NCI-H82 treated with DMSO at 0.1 percent for 48 hours (cell line): ENCODE measurements around the gene ME2.
"Not testable (repeated sequence)": the region's sequence is repeated elsewhere in the genome, so short reads cannot be mapped to it uniquely, and the experiment has no call there.

Experiments used
- DNase-seq: peaks from one replicate; lab custom pipeline; 2025; ENCODE audit not compliant: unreplicated experiment; lab: John Stamatoyannopoulos, UW

The ME2 gene

GRCh38 chr18:50859793-50860555 is 18.9 kb upstream of the ME2 start:
- no peak for DNase-seq

DNA sequence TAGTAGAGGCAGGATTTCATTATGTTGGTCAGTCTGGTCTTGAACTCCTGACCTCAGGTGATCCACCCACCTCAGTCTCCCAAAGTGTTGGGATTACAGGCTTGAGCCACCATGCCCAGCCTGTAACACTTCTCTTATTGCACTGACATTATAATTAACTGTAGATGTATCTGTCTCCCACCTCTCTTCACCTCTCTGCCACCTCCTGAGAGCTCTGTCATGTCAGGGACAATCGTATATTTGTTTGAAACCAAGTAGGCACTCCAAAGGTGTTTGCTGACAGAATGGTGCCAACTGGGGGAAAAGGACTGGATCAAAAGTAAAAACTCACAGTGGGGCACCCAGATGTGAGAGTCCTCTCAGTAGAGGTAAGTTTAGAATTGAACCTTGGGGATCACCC is 17.3 kb upstream of the ME2 start:
- no peak for DNase-seq

- DNase-seq, result no peak
Measured at GRCh38 chr18:50862401-50862800, 16.5 kb upstream of the ME2 start.

GRCh38 chr18:50863840-50864375 is 15.0 kb upstream of the ME2 start:
- DNase-seq, result no peak

- DNase-seq, result no peak
Measured at GRCh38 chr18:50866765-50867164, 12.2 kb upstream of the ME2 start.

DNA sequence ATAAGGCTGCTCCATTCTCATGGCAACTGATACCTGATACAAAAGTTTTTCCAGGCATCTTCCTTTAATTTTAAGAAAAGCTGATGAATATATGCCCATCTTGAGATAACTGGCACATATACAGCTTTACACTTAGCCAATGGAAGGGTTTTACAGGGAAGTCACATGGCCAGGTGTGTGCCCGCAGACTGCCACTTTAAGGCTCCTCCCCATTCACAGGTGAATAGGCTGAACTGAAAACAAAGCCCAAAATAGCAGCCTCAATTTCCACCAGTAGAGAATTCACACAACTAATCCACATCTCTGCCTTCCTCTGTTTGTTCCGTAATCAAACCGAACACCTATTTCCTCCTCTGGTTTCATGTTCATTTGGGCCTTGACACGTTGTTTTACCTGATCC is 9.8 kb upstream of the ME2 start:
- DNase-seq, result no peak

GRCh38 chr18:50870138-50870845 is 8.6 kb upstream of the ME2 start:
- no peak for DNase-seq

DNA sequence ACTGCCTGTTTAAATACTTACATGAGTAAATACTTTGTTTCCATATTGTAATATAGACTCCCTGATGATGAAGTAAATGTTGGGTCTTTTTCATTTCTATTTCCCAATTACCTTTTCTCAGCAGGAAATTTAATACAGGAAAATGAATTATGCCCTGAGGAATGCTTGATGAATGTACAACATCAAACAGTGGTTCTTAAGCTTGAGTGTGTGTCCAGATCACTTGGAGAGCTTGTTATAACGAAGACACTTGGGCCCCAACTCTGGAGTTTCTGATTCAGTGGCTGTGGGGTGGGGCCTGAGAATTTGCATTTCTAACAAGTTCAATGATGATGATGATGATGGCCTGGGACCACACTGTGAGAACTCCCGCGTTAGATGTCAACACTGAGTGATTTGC is 7.1 kb upstream of the ME2 start:
- DNase-seq, result no peak

DNA sequence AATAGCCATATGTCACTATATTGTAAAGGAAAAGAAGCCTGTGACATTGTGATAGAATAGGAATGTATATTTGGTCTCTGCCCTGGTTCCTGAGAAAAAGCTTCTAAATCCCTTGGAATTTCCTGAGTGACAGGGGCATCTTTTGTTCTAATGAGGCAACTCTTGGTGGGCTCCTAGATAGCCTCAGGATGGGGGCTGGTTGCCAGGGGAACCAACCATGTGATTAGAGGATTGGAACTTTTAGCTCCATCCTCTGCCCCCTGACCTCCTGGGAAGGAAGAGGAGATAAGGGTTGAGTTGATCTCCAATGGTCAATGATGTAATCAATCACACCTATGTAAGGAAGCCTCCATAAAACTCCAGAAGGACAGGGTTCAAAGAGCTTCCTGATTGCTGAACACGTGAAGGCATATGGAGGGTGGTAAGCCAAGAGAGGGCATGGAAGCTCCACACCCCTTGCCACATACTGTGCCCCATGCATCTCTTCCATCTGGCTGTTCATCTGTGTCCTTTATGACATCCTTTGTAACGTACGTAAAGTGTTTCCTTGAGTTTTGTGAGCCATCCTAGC is 2.9 kb upstream of the ME2 start:
- no peak for DNase-seq

- no peak for DNase-seq
Measured at GRCh38 chr18:50877545-50878265, 1.2 kb upstream of the ME2 start.

GRCh38 chr18:50879302-50880118 is 592 bp downstream of the ME2 start:
- DNase-seq, result peak; percentile 5

GRCh38 chr18:50880119-50880465 is 1.2 kb downstream of the ME2 start:
- no peak for DNase-seq

- not testable (repeated sequence) for DNase-seq
Measured at GRCh38 chr18:50880944-50881343, 2.0 kb downstream of the ME2 start.

DNA sequence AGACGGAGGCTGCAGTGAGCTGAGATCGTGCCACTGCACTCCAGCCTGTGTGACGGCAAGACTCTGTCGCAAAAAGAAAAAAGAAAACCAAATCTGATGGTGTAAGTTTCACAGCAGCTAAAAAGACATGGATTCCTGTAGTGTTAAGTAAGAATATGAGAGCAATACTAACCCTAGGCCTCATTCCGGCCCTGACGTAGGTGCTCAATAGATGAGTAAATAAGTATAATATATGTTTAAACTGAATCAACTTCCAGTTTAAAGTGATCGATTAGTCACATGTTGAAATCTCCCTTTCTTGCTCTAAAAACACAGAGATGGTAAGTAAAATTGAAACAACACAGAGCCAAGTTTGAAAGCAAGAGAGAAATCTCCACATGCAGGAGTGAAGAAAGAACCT is 8.0 kb downstream of the ME2 start:
- DNase-seq, result no peak

DNA sequence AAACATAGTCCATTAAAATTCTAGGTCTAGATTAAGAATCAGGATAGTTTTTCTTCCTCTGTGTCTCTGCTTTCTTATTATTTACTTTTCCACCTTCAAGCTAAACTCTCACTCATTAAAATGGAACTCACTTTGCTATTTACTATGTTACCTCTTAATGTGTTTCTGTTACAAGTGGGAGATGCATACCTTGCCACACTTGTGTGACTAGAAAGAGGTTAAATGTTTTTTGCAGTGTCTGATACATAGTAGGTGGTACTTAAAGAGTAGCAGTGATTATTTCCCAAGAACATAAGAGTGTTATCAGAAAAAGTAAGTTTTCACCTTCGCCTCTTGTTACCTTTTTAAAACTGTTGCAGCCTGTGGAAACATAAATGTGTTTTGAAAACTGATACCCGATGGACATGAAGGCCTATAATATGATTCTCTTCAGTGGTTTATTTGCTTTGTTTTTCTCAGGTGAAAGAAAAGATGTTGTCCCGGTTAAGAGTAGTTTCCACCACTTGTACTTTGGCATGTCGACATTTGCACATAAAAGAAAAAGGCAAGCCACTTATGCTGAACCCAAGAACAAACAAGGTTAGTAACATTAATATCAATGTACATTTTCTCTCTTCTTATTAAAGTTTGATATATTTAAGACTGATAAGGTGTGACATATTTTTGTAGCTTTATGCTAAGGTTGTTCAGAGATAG is 16.6 kb downstream of the ME2 start:
- DNase-seq, result no peak

DNA sequence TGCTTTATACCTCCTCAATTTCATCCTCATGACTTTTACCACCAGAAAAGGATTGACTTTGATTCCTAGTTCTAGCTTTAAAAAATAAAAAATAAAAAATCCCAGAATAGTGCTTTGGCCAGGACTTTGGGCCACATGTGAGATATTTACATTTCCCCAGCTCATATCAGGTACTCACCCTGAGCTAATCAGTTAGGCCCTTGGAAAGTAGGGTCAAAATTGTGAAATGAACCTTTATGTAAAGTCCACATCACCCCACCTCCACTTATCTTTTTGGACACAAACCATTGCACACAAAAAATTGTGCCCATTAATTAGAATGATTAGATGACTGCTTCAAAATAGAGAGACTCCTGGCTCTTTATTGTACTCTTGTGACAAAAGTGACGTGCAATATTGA is 17.2 kb downstream of the ME2 start:
- DNase-seq, result no peak

DNA sequence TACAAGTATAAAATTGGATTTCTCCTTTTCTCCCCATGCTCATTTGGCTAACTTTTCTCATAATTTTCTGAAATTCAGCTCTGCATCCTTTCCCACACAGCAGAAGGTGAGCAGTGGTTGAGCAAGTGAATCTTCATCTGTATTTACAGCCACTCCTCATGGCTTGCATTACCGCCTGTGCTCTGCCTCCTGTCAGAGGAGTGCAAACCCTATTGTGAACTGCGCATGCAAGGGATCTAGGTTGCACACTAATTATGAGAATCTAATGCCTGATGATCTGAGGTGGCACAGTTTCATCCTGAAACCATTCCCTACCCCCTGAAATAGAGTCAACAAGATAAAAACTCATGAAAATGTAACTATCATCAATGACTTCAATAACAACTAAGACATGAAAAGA is 20.0 kb downstream of the ME2 start:
- DNase-seq, result no peak

DNA sequence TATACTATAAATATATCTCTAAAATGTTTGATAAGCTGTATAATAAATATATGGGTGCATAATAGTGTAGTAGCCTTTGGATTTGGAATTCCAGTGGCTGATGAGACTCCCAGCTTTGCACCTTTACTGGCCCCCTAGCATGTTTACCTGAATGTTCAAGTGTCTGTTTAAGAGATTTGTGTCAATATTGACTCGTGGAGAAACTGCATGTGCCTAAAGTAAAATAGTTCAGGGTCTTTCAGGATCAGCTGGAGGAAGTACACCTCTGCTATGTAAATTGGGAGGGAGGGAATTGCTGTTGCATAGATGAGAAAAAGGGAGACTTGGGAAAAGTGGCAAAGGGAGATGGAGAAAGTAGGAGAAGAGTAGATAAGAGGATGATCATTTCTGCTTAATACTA is 23.9 kb downstream of the ME2 start:
- no peak for DNase-seq

- DNase-seq, result no peak
Measured at GRCh38 chr18:50906843-50907242, 27.9 kb downstream of the ME2 start.

GRCh38 chr18:50909261-50909660 is 30.3 kb downstream of the ME2 start:
- DNase-seq, result no peak
